GM18526 (cell line): ENCODE measurements around the gene TRPC4.

Source experiments
- POLR2A ChIP-seq: IDR thresholded peaks from 3 replicates; pipeline ENCODE4 v1.6.1; 2011; ENCODE audit not compliant: insufficient read length; ENCODE audit errors: extremely low read depth

TRPC4 gene

DNA sequence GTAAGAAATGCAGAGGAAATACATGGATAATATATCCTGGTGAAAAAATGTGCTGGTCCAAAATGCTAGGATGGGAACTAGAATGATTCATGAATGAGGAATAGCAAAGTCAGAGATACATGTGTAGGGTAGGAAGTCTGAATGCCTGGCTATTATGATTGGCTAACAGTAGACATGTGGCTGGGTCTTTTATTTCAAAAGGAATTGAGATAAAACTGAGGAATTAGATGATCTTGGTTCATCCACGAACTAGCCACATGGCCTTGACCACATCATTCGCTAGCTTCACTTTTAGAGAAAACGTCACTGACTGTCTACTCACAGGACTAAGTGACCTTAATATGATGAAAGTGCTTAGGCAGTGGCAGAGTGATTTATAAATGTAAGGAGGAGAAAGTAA, 103.1 kb downstream of the TRPC4 start:
- TF ChIP-seq POLR2A, result no peak

DNA sequence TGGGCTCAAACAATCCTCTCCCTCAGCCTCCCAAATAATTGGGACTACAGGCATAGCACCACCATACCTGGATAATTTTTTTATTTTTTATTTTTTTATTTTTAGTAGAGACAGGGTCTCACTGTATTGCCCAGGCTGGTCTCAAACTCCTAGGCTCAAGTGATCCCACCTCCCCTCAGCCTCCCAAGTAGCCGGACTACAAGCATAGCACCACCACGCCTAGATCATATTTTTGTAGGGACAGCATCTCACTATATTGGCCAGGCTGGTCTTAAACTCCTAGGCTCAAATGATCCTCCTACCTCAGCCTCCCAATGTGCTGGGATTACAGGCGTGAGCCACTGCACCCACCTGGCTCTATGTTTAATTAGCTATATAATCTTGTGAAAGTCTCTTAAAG, 114.2 kb downstream of the TRPC4 start:
- TF ChIP-seq POLR2A, result no peak

DNA sequence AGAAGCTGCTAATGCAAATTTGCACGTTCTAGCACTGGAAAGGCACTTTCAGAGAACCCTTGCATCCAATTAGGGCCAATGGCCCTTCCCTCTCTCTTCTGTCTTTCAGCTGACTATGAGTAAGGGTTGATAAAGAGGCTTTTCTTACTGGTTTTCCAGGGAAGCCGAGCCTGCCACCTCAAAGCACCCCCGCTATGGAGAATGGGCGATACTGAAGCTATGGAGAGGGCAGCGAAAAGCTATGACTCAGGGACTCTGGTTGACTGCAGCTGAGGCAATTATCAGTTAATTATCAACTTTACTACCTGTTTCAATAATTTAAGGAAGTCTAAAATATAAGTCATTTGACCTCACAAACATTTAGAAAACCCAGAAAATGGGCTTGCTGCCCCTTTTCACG, 115.8 kb downstream of the TRPC4 start:
- no peak for TF ChIP-seq POLR2A

DNA sequence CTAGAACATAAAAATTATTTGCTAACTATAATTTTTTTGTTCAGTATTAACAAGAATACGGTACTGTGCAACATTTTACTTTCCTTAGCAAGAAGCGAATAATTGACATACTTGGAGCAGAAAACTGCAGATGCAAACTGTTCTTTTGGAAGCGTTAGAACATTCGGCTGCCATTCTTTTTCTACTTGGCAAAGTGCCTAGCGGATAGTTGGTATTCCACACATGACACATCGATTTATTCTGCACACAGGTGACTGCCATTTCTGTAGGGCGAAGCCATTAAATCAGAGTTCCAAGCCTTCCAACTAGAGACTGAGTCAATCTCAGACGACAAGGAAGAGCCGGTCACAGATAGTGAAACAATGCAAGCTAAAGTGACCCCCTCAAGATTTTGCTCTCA, 117.4 kb downstream of the TRPC4 start:
- TF ChIP-seq POLR2A, result no peak

DNA sequence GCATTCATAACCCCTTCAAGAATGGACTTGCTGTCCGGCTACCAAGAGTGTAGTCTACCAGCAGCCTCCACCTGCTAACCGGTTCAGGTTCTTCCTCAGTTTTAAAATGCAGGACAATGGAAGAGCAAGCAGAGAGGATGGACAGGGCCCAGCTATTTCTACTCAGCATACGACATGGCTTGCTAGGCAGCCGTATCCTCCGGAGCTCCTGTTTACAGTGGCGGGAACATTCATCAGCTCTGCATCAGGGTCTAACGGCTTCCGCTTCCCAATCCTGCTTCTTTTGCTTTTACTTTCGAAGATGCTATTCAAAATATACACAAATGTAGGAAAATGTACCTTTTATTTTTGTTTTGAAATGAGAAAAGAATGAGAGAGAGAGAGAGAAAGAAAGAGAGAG, 118.5 kb downstream of the TRPC4 start:
- no peak for TF ChIP-seq POLR2A

DNA sequence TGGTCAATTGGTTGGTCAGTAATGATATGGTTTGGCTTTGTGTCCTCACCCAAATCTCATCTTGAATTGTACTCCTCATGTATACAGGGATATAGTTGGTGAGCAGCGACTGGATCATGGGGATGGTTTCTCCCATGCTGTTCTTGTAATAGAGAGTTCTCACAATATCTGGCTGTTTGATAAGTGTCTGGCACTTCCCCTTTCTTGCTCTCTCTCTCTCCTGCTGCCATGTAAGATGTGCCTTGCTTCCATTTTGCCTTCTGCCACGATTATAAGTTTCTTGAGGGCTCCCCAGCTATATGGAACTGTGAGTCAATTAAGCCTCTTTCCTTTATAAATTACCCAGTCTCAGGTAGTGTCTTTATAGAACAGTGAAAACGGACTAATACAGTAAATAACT, 120.7 kb downstream of the TRPC4 start:
- no peak for TF ChIP-seq POLR2A

DNA sequence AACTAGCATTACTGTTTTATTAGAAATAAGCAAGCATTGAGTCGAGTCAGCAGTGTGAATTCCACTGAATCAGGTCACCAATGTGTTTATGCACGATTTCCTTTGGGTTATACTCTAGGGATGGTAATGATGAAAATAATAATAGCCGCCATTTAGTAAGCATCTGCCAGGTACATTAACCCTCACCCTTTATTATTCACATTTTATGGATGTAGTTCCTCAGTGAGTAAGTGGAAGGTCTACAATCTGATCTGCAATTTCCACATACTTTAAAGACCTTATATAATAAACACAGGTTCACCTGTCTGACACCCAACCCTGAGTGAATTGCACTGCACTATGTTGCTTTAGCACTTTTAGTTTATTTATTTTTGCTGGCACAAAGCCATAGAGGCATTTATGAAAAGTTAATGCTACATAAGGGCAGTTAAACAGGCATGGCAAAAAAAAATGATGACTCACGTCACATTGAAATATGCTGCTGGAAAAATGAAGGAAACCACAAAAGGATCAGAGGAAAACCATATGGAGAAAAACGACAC, 122.4 kb downstream of the TRPC4 start:
- no peak for TF ChIP-seq POLR2A

DNA sequence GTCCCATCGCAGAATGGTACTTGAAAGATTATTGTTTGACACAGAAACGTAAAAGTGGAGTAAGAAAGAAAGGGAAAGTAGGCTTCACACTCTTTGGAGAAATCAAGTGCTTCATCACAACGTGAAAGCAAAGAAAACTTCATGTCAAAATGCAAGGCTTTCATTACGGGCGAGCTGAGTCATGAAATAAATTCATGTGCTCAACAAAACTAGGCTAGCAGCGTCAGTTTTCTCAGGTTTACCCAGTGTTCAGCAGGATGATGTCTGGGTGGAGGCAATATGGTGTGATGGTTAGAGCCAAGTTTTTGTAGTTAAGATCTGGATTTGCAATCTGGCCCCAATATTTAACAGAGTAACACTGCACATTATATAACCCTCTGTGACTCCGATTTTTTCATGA, 128.0 kb downstream of the TRPC4 start:
- TF ChIP-seq POLR2A, result no peak

DNA sequence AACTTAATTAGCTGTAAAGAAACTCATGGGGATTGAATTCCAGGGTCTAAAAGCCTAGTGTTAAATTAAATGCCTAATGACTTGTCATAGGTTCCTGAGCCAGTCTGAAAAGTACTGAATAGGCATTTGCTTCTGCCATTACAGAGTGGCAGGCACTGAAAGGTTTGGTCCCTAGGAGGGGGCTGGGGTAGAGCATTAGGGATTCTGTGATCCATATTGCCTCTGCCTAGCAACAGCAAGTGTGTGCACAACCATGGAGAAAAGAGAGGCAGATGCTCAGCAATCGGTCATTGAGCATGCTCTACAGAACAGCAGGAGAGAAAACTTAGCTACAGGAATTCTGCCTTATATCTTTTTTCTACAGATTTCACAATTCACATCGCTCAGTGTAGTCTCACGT, 133.5 kb downstream of the TRPC4 start:
- no peak for TF ChIP-seq POLR2A

DNA sequence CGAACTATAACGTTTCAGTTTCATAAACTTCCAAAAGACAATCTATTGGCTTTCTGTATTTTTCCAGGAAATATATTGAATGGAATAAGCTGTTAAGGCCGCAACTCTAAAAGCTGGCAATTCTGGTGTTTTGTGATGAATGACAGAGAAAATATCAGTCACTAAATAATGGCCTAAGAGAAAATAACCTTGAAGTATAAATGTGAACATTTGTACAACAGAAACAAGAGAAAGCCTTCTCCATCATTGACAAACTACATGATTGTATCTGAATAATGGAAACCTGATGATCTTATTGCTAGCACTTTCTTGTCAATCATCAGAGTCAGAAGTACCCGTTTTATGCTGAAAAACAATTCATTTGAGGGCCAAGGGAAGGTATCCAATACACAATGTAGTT, 134.3 kb downstream of the TRPC4 start:
- no peak for TF ChIP-seq POLR2A

DNA sequence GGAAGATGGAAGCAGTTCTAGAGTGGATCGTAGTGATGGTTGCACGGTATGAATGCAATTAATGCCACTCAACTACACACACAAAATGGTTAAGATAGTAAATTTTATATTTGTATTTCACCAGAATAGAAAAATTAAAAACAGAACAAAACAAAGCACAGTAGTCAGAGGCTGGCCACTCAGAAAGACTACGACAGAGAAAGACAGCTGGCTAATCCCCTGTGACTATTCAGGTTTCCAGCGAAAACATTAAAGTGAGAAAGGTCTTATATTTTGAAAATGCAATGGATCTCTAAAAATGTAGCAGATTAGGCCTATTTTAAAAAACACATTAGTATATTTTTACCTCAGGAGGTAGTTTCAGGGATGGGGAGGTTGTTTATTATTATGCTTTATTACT, 139.7 kb downstream of the TRPC4 start:
- no peak for TF ChIP-seq POLR2A

DNA sequence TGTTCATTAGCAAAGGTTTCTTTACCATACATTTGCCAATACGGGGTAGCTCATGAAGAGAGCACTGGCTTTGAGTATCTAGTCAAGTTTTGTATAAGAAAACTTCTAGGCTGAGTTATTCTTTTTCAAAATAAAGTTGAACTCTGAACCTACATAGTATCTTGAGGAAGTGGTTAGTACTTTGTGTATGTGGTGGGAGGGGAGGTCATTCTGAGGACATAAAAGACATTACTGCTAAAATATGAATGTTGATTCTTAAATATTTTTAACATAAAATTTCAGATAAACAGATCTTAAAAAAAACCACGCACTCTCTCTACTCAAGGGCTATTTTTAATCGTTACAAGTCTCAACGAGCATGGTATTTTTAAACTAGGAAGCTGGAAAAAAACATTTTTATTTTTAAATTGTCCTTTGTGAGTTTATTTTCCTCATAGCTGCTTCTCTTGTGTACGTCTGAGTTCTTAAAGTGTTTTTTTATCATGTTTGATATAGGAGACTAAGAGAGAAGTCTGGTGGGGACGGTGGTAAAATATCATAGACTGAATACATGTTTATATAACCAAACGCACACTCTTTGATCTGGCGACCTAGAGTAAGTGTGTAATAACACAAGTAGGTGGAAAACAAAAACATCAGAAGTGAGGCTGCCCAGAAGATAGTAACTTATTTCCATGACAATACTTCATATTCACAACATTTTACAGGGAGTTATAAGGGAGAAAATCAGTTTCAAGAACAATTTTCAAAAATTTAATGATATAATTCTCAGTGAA, 153.0 kb downstream of the TRPC4 start:
- TF ChIP-seq POLR2A, result no peak

DNA sequence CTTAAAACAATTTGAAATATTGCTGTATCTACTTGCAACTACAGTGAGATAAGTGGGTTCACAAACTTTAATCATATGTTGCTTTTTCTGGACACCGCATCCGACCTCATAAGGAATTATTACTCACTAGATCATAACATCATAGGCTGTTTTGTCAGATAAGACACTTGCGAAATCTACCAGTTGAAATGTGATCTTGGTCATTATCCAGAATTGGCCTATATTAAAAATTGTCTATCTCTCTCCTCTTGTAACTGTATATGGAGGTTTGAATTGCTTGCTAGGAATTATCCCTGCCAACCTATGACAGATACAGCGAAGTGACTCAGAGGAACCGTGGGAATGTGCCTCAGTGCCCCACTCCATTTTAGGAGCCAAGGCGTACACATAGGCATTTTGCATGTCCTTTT, 154.0 kb downstream of the TRPC4 start:
- TF ChIP-seq POLR2A, result no peak

DNA sequence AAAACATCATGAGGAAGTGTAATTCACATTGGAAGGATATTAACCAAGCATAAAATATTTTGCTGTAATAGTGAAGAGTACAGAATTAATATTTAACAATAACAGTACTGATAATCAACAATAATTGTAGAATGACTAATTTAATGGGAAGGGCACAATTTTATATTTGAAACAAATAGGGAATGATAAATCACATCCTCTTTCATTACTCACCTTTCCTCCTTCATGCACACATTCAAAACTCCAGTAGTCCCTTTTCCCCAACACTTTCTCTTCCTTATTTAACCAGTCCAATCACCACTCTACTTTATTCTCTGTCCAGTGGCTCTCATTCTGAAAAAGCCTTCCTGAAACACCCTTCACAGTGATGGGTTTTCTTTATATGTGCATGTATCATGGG, 160.3 kb downstream of the TRPC4 start:
- TF ChIP-seq POLR2A, result no peak

DNA sequence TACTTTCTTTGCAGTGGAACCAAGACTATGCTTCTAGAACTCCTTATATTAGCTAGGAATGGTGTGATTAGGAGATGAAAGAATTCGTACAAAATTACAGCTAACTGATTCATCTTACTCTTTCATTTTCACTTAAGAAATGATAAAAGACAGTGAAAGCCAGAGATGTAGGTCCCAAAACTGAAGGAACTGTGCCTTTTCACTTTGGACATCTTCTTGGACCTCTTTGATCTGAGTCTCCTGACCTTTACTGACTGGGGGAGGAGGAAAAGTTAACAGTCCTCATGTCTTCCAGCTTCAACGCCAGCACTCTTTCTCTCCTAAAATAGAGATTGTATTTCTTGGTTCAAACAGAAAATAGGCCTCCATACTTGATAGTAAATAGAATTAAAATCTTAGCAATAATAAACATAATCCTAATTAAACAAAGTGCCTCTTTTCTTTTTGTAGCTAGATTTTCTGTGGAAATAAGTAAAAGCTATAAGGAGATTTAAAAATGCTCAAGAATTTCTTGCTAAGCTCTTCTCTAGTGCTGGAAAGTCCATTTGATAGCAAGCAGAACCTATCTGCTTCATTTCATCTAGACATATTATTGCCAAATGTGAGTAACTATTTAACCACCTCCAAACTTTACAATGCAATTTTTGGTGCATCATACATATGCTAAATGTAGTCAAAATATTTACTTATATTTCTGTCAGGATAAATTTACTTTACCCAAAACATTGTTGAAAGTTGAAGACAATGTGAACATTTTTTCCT, 161.7 kb downstream of the TRPC4 start:
- no peak for TF ChIP-seq POLR2A

DNA sequence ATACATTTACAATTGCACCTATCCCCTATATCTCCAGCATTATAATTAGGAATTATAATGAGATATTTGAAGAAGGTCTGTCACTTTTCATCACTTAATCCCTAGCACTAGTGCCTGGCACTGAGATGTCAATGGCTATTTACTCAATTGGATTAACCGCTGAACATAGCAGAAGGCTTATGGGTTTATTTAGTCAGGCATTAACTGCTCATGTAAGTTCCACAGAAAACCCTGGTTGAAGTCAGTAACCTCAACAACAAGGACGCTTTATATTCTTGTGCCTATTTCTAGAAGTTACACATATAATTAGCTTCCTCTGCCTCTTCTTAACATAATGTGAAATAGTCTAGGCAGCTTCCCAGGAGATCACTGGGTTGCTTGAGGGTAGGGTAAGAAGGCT, 163.5 kb downstream of the TRPC4 start:
- TF ChIP-seq POLR2A, result no peak

DNA sequence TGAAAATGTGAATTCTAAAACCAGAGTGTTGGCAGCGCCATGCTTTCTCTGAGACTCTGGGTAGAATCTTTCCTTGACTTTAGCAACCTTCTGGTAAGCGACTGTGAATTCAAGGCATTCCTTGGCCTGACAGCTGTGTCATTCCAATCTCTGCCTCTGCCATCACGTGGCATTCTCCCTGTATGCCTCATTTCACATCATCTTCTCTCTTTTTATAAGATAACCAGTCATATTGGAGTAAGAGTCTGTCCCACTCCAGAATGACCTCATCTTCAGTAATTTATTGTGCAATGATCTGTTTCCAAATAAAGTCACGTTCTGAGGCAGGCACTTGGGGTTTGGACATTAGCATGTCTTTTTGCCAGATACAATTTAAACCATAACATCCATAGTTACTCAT, 167.6 kb downstream of the TRPC4 start:
- TF ChIP-seq POLR2A, result no peak

DNA sequence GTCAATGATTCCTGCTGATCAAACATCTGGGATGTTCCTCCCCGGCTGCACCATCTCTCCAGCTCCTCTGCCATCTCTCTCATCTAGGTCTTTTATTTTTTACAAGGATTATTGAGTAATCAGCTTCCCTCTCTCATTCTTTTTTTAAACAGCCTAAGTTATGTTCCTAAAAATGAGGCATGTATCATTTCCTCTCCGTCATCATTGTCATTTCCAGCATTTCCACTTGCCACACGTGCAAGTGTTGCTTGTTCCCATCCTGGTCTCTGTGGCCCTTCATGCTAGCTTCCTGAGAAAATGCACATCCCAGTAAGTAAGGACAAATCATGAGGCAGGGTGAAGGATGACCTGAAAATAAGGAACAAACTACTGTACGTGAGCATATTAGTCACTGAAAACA, 168.3 kb downstream of the TRPC4 start:
- TF ChIP-seq POLR2A, result no peak
